Endometrial microvascular endothelial cells (primary cell): ENCODE measurements around the gene PZP. TPM values are rescaled to one million over a fixed set of nuclear protein-coding genes. Genes with fewer than 3 reads are reported as not detected.

Experiments used
- in situ Hi-C: cut with HindIII; loops from 2 replicates; pipeline ENCODE4 v1.10.0; 2017; ENCODE audit warnings: low sequenced_read_pairs, low pct_unique_long_range_greater_than_20kb; ENCODE audit errors: inconsistent ontology term
- total RNA-seq: library from RNA; depleted of rRNA; stranded (reverse); fragments of >200 nt; gene quantifications from one replicate; pipeline ENCODE4 v1.2.3, GENCODE V29; 2015; ENCODE audit errors: inconsistent ontology term

The PZP gene
- total RNA-seq, 1 donor from 2014 or later: not detected

DNA sequence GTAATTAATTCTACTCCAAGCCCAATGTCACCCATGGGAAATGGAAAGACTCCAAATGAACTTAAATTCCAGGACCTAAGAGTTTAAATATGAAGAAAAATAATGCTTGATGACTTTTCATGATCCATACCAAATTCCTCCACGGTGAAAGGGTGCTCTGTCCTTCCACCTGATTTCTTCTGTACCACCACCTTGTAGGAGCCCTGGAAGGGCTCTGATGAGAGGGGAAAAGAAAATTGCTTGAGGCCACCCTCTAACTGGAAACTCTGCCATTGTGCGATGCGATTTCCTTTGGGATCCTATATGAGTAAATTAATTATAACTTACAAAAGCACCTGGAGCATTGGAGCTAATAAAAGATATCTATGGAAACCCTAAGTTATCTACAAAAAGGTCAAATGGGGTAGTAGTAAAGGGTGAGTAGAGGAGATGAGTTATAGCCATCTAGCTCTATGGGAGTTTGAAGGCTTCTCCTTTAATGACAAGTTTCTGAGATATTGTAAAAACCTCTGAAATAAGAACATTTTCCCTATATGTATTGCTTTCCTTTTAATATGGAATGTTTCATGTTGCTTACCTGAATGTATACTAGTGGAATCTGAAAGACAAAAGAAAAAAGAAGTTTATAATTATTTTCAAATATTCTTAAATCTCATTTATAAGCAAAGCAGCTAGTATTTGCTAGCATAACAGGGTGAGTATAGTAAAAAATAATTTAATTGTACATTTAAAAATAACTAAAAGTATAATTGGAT, 98.3 kb downstream of the PZP start:
- in situ Hi-C loops: no loop called here

GRCh38 chr12:9109213-9109522, 99.0 kb downstream of the PZP start:
- in situ Hi-C loops: no loop called here

DNA sequence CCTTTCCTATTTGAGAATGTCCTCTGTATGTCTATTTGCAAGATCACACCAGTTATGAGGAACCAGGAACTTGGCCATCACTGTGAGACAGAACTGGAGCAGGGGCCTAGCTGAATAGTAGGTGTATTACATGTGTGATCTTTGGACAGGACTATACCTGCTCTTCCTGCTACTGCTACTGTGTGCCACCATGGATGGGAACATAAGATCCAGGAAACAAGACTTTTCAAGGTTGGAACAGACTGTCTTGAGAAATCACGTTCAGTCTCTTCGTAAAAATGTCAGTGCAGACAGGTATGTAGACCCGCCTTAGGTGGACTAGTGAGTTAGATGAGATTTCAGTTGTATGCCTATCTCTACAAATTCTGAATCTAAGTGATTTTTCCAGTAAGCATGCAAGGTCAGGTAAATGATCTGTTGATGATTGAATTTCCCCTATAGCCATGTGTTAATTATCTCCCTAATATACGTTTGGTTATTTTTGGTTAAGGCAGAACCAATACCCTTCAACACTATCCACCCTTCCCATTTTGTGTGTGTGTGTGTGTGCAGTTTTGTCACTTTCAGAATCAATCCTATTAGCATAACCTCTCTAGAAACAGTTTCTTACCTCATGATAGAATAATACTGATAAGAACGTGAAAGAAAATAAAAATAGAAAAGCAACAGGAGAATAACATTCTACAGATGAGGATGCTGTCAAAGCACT, 99.5 kb downstream of the PZP start:
- in situ Hi-C loops: no loop called here

- in situ Hi-C loops: no loop called here
Observed at GRCh38 chr12:9107542-9107873, 100.7 kb downstream of the PZP start.

GRCh38 chr12:9106610-9107541, 101.3 kb downstream of the PZP start:
- in situ Hi-C loops: no loop called here

- in situ Hi-C loops: no loop called here
Observed at GRCh38 chr12:9106067-9106466, 102.1 kb downstream of the PZP start.

DNA sequence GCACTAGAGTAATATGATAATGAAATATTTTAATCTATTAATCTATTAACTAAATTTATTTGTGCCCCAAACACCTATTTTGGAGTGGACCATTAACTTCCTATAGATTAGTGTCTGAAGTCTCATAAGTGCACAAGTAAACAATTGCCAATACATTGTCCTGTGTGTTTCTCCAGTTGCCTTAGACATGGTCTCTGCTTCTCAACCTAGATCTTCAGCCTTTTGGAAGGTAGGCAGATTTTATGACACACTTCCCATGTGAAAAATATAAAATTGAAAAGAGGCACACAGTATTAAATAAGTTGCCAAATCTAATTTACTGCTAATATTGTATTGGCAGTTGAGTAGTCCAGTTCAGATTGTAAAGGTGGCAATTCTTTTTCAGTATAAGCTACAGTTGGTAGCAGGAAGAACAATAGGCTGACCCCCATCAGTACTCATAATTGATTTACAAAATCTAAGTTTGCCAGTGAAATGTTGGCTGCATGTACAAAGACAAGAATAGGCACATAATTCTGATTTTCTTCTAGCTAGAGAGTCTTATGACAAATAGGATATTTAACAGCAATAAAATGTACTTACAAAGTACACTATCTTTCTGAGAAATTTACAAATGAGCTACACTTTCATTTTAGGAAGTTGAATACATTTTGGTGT, 103.3 kb downstream of the PZP start:
- in situ Hi-C loops: no loop called here

GRCh38 chr12:9104087-9104486, 104.1 kb downstream of the PZP start:
- in situ Hi-C loops: no loop called here

- in situ Hi-C loops: no loop called here
Observed at GRCh38 chr12:9103050-9103849, 104.9 kb downstream of the PZP start.

- in situ Hi-C loops: no loop called here
Observed at GRCh38 chr12:9101018-9101687, 107.0 kb downstream of the PZP start.

DNA sequence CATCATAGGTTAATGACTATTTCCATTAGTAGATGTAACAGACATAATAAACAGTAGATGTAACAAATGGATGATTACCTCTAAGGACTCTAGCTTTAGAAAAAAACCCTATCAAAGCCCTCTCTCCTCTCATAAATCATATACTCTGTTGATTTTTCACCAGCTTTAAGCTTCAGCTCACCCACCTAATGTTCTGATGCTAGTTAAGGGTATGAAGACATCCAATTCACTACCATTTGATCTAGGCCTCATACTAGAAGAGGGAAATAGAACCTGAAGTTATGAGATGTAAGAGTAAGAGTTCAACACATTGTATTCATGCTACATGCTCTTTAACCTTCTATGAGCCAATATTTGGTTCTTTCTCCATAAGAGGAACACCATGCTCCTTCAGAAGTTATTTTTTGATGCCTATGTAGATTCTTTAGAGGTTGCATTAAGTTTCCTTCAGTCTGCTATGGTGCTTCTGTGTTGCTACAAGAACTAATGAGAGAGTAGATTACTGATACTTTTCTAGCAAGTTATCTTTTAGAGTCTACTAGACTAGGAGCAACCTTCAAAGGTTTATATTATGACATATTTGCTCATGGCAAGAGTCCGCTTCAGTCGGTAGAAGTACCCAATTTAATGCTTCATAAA, 108.5 kb downstream of the PZP start:
- in situ Hi-C loops: no loop called here

Other genes starting within 250 kb of the PZP start
- gene KLRG1, start 218.8 kb downstream of the PZP start, total RNA-seq: not detected
- 13.8 TPM for gene A2M, start 92.5 kb downstream of the PZP start, total RNA-seq